ENCODE results near the gene SCMH1. TPM values are rescaled to one million over a fixed set of nuclear protein-coding genes. Genes with fewer than 3 reads are reported as not detected.

SCMH1 gene
- total RNA-seq, 1 experiment from 2014 or later, result 28.0 TPM

- H3K27me3 ChIP-seq (ENCODE audit: insufficient read depth, low read length), result no peaks in the 10 kb centered on the region
- intact Hi-C loops (cut with micrococcal nuclease), result no loop called here
- no peaks in the 10 kb centered on the region for H3K36me3 ChIP-seq (ENCODE audit: control insufficient read depth in 1 of 2, insufficient read depth in 2 of 2, low read length in 2 of 2)
- H3K9me2 ChIP-seq (ENCODE audit: insufficient read depth), result no peaks in the 10 kb centered on the region
- no peak overlapping the region for H2AFZ ChIP-seq (ENCODE audit: low read depth, low read length, poor library complexity, severe bottlenecking)
- no peak overlapping the region for H3K4me2 ChIP-seq (ENCODE audit: low read length)
- TF ChIP-seq ELF1 (IDR thresholded peaks at IDR 0.05; ENCODE audit: borderline replicate concordance, low read depth) (no peak), SP1 (IDR thresholded peaks at IDR 0.05; ENCODE audit: low read depth) (no peak), POLR2A (IDR thresholded peaks at IDR 0.05; ENCODE audit: borderline replicate concordance, extremely low read depth, insufficient read depth, insufficient read length) (no peak), YY1 (IDR thresholded peaks at IDR 0.05; ENCODE audit: extremely low read depth, insufficient replicate concordance, low read depth, low read length) (no peak), ZNF274 (IDR thresholded peaks at IDR 0.05; ENCODE audit: low read depth, low read length) (no peak), CTCF (IDR thresholded peaks at IDR 0.05 in 2 of 3, conservative IDR thresholded peaks at IDR 0.05 in 1 of 3; ENCODE audit: borderline replicate concordance in 1 of 3, insufficient read depth in 1 of 3, low read depth in 2 of 3, low read length in 2 of 3) (no peak)
- no peak for DNase-seq (ENCODE audit: low read depth, low spot score)
- ATAC-seq, result no peak
- no peaks in the 10 kb centered on the region for H3K79me2 ChIP-seq (ENCODE audit: insufficient read depth, low read length)
- H4K20me1 ChIP-seq (ENCODE audit: insufficient read depth), result no peaks in the 10 kb centered on the region
- RAD21 ChIA-PET (ENCODE audit: low non-redundant PET in 1 of 2, low total read pairs in 2 of 2, uncharacterized antibody in 2 of 2, unreplicated experiment in 2 of 2), result no interaction called here
- no peak overlapping the region for H3K4me3 ChIP-seq (replicated peaks in 1 of 2; ENCODE audit: low read depth in 1 of 2, low read length in 2 of 2)
- no peak overlapping the region for H3K9ac ChIP-seq (ENCODE audit: low read length)
- no peaks in the 10 kb centered on the region for H3K4me1 ChIP-seq (ENCODE audit: control insufficient read depth in 1 of 2, insufficient read depth in 2 of 2, low read length in 2 of 2)
- BruUV-seq (replicated peaks), result no TSS peak
- no peak overlapping the region for H3K27ac ChIP-seq (ENCODE audit: low read depth, low read length)
- CTCF ChIA-PET, result no interaction called here
- POLR2A ChIA-PET, result no interaction called here
- no peaks in the 10 kb centered on the region for H3K9me3 ChIP-seq (ENCODE audit: control insufficient read depth in 1 of 2, insufficient read depth in 1 of 2, low read depth in 1 of 2, low read length in 2 of 2)
Observed at GRCh38 chr1:41175546-41175945, 66.6 kb downstream of the SCMH1 start.

GRCh38 chr1:41174170-41174569 is 67.9 kb downstream of the SCMH1 start:
- intact Hi-C loops (cut with micrococcal nuclease), result no loop called here
- H3K4me2 ChIP-seq (ENCODE audit: low read length), result no peak overlapping the region
- H3K27me3 ChIP-seq (ENCODE audit: insufficient read depth, low read length), result no peaks in the 10 kb centered on the region
- no peaks in the 10 kb centered on the region for H4K20me1 ChIP-seq (ENCODE audit: insufficient read depth)
- no TSS peak for BruUV-seq (replicated peaks)
- ChIA-PET RAD21 (ENCODE audit: low non-redundant PET in 1 of 2, low total read pairs in 2 of 2, uncharacterized antibody in 2 of 2, unreplicated experiment in 2 of 2) (no interaction called here), CTCF (no interaction called here), POLR2A (no interaction called here)
- H3K9me2 ChIP-seq (ENCODE audit: insufficient read depth), result no peaks in the 10 kb centered on the region
- no peak overlapping the region for H3K27ac ChIP-seq (ENCODE audit: low read depth, low read length)
- DNase-seq (ENCODE audit: low read depth, low spot score), result no peak
- H3K79me2 ChIP-seq (ENCODE audit: insufficient read depth, low read length), result no peaks in the 10 kb centered on the region
- ATAC-seq, result no peak; the same call in 1 of the 2 replicates
- no peak overlapping the region for H3K9ac ChIP-seq (ENCODE audit: low read length)
- H3K9me3 ChIP-seq (ENCODE audit: control insufficient read depth in 1 of 2, insufficient read depth in 1 of 2, low read depth in 1 of 2, low read length in 2 of 2), result no peaks in the 10 kb centered on the region
- no peaks in the 10 kb centered on the region for H3K4me1 ChIP-seq (ENCODE audit: control insufficient read depth in 1 of 2, insufficient read depth in 2 of 2, low read length in 2 of 2)
- H3K4me3 ChIP-seq (replicated peaks in 1 of 2; ENCODE audit: low read depth in 1 of 2, low read length in 2 of 2), result no peak overlapping the region
- H2AFZ ChIP-seq (ENCODE audit: low read depth, low read length, poor library complexity, severe bottlenecking), result no peak overlapping the region
- H3K36me3 ChIP-seq (ENCODE audit: control insufficient read depth in 1 of 2, insufficient read depth in 2 of 2, low read length in 2 of 2), result no peaks in the 10 kb centered on the region
- TF ChIP-seq ZNF274 (IDR thresholded peaks at IDR 0.05; ENCODE audit: low read depth, low read length), result no peak
- no peak for TF ChIP-seq ELF1 (IDR thresholded peaks at IDR 0.05; ENCODE audit: borderline replicate concordance, low read depth)
- TF ChIP-seq RAD21 (IDR thresholded peaks at IDR 0.05; ENCODE audit: low read depth), result no peak
- TF ChIP-seq EZH2phosphoT487 (IDR thresholded peaks at IDR 0.05; ENCODE audit: borderline replicate concordance), result no peak
- no peak for TF ChIP-seq CTCF (IDR thresholded peaks at IDR 0.05 in 2 of 3, conservative IDR thresholded peaks at IDR 0.05 in 1 of 3; ENCODE audit: borderline replicate concordance in 1 of 3, insufficient read depth in 1 of 3, low read depth in 2 of 3, low read length in 2 of 3)
- TF ChIP-seq JUND (IDR thresholded peaks at IDR 0.05), result no peak
- TF ChIP-seq SIN3A (IDR thresholded peaks at IDR 0.05; ENCODE audit: low read depth), result no peak
- TF ChIP-seq ZFX (IDR thresholded peaks at IDR 0.05), result no peak
- no peak for TF ChIP-seq REST (IDR thresholded peaks at IDR 0.05; ENCODE audit: low read depth)
- no peak for TF ChIP-seq EGR1 (IDR thresholded peaks at IDR 0.05; ENCODE audit: low read depth)
